Neutrophil (primary cell): ENCODE measurements around the gene KLHL17.

ENCODE experiments used
- H3K27ac ChIP-seq: fragments of 200-600 bp; sonication (generic); 2 replicates; pipeline ENCODE4 v1.5.1; 2016; ENCODE audit warnings: mild to moderate bottlenecking, moderate library complexity
- H3K27me3 ChIP-seq: fragments of 200-600 bp; sonication (generic); 2 replicates; pipeline ENCODE4 v1.6.0; 2016; ENCODE audit warnings: mild to moderate bottlenecking
- H3K36me3 ChIP-seq: fragments of 200-600 bp; sonication (generic); 2 replicates; pipeline ENCODE4 v1.5.1; 2017
- H3K4me1 ChIP-seq, 2 experiments: fragments of 200-600 bp in 1 of 2; sonication (generic) in 1 of 2; 1 replicate in 1 of 2; 2 replicates in 1 of 2; pipeline versions ENCODE4 v1.5.1 to v1.6.1; 2013 to 2016; ENCODE audit warnings: low read depth in 1 of 2, low read length in 1 of 2, mild to moderate bottlenecking in 1 of 2, moderate library complexity in 1 of 2; ENCODE audit not compliant: control insufficient read depth in 1 of 2, insufficient read depth in 1 of 2
- H3K4me3 ChIP-seq, 2 experiments: fragments of 200-600 bp in 1 of 2; sonication (generic) in 1 of 2; 1 replicate in 1 of 2; 2 replicates in 1 of 2; pipeline ENCODE4 v1.5.1; 2013 to 2016; ENCODE audit warnings: low read depth in 1 of 2, low read length in 1 of 2, mild to moderate bottlenecking in 1 of 2, moderate library complexity in 1 of 2
- H3K9me3 ChIP-seq: fragments of 200-600 bp; sonication (generic); 2 replicates; pipeline ENCODE4 v1.5.1; 2016
- TF ChIP-seq, protein P1 (sequence below): fragments of 200-600 bp; sonication (generic); IDR thresholded peaks from 2 replicates; pipeline ENCODE4 v1.5.1; 2016; ENCODE audit warnings: antibody characterized with exemption

Gene KLHL17

DNA sequence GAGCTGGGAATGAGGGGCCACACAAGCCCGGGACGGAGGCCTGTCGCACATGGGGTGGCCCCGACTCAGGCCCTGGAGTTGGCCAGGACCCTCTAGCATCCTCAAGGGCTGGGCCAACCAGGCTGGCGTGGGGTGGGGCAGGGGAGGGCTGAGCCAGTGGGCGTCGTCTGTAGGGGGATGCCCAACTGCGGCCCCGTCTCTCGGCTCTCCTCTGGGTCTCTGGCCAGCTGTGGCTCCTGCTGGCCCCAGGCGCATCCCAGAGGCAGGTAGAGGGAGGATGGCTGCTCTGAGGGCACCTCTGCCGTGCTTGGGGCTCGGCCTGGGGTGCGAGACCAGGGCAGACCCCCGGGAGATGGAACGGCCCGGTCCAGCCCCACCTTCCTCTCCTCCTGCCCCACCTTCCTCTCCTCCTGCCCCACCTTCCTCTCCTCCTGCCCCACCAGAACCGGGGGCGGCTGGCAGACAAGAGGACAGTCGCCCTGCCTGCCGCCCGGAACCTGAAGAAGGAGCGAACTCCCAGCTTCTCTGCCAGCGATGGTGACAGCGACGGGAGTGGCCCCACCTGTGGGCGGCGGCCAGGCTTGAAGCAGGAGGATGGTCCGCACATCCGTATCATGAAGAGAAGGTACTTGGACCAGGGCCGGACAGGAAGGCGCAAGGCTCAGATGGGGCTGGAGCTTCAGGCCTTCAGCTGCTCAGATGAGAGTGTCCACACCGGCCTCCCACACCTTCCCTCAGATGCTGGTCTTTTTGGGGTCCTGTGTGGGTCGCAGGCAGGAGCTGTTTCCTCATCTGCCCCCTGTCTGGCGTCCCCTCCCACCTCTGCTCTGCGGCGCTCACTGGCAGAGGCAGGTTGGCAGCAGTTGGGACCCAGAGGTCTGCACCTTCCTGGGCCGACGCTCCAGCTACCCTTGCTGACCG is 30.4 kb upstream of the KLHL17 start:
- H3K27me3 ChIP-seq: peaks cover 86% of the 10 kb centered on the region
- H3K36me3 ChIP-seq: no peaks in the 10 kb centered on the region
- no peak overlapping the region for H3K4me3 ChIP-seq
- no peak overlapping the region for H3K27ac ChIP-seq
- no peaks in the 10 kb centered on the region for H3K9me3 ChIP-seq
- TF ChIP-seq, protein P1, sequence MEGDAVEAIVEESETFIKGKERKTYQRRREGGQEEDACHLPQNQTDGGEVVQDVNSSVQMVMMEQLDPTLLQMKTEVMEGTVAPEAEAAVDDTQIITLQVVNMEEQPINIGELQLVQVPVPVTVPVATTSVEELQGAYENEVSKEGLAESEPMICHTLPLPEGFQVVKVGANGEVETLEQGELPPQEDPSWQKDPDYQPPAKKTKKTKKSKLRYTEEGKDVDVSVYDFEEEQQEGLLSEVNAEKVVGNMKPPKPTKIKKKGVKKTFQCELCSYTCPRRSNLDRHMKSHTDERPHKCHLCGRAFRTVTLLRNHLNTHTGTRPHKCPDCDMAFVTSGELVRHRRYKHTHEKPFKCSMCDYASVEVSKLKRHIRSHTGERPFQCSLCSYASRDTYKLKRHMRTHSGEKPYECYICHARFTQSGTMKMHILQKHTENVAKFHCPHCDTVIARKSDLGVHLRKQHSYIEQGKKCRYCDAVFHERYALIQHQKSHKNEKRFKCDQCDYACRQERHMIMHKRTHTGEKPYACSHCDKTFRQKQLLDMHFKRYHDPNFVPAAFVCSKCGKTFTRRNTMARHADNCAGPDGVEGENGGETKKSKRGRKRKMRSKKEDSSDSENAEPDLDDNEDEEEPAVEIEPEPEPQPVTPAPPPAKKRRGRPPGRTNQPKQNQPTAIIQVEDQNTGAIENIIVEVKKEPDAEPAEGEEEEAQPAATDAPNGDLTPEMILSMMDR: no peak
- H3K4me1 ChIP-seq: peaks cover under 1 to 2% of the 10 kb centered on the region in 2 experiments

DNA sequence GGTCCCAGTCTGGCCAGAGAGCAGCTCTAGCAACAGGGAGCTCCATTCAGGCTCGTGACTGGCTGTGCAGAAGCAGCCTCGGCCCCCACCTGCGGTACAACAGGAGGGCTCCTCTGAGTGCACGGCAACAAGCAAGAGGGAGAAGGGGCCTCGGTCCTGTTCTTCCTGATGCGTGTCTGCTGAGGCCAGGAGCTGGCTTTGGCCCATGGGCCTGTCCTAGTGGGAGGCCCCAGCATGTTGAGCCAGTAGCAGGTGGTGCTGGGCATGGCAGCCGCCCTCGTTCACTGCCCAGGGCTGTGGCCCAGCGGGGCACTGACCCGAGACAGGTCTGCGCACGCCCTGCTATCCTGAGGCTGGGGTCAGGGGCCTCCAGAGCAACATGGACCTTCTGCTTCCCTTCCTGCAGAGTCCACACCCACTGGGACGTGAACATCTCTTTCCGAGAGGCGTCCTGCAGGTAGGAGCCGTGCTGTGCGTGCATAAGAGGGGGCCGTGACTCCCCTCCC is 29.7 kb upstream of the KLHL17 start:
- Histone ChIP-seq H3K27me3 (peaks cover 86% of the 10 kb centered on the region), H3K4me1 (no peaks in the 10 kb centered on the region)

DNA sequence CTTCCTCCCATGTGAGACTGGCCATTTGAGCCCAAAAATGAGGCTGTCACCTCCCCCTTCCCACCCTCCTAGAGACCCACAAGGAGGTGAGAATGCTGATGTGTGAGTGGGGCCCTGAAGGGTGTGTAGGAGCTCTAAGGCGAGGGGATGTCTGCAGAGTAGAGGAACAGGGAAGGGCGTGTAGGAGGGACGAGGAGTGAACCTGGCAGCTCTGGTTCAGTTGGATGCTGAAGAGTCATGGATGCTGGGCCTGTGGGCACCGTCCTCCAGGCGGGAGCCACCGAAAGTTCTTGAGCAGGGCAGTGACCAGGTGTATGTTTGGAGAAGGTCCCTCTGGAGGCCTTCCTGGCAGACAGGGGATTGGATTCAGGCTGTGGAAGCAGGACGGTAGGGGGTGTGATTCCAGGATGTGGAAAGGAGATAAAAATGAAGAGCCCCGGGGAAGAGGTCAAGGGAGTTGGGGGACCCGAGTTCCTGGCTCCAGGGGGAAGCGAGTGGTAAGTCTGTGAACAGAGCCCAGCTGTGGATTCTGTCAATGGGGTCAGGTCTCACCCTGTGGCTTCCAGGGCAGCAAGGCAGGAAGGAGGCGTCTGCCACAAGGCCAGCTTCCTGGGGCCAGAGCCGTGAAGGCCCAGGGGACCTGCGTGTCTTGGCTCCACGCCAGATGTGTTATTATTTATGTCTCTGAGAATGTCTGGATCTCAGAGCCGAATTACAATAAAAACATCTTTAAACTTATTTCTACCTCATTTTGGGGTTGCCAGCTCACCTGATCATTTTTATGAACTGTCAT is 28.8 kb upstream of the KLHL17 start:
- H3K27ac ChIP-seq: no peak overlapping the region
- no peaks in the 10 kb centered on the region for H3K9me3 ChIP-seq
- no peaks in the 10 kb centered on the region for H3K36me3 ChIP-seq
- TF ChIP-seq, protein P1: no peak
- no peaks in the 10 kb centered on the region for H3K4me1 ChIP-seq
- H3K4me3 ChIP-seq: no peak overlapping the region
- H3K27me3 ChIP-seq: peaks cover 86% of the 10 kb centered on the region

More for the DNA sequence above, 29.7 kb upstream of the KLHL17 start:
- TF ChIP-seq, protein P1: no peak
- no peaks in the 10 kb centered on the region for H3K36me3 ChIP-seq
- H3K9me3 ChIP-seq: no peaks in the 10 kb centered on the region
- no peak overlapping the region for H3K4me3 ChIP-seq
- H3K27ac ChIP-seq: no peak overlapping the region

DNA sequence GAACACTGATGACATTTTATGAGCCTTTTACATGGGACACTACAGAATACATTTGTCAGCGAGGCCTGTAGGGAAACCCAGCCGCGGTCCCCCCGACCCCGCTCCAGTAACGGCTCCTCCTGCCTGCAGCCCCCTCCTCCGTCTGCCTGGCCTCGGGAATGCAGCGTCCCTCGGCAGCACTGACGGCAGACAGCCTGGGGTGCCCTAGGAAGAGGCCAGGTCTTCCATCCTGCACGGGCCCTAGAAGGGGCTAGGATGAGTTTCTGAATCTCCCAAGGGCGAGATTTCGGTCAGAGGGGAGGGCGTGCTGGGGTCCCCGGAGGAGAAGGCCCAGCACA is 28.2 kb upstream of the KLHL17 start:
- Histone ChIP-seq H3K4me3 (no peak overlapping the region), H3K36me3 (no peaks in the 10 kb centered on the region), H3K9me3 (no peaks in the 10 kb centered on the region), H3K4me1 (no peaks in the 10 kb centered on the region), H3K27ac (no peak overlapping the region), H3K27me3 (peaks cover 86% of the 10 kb centered on the region)
- TF ChIP-seq, protein P1: no peak

DNA sequence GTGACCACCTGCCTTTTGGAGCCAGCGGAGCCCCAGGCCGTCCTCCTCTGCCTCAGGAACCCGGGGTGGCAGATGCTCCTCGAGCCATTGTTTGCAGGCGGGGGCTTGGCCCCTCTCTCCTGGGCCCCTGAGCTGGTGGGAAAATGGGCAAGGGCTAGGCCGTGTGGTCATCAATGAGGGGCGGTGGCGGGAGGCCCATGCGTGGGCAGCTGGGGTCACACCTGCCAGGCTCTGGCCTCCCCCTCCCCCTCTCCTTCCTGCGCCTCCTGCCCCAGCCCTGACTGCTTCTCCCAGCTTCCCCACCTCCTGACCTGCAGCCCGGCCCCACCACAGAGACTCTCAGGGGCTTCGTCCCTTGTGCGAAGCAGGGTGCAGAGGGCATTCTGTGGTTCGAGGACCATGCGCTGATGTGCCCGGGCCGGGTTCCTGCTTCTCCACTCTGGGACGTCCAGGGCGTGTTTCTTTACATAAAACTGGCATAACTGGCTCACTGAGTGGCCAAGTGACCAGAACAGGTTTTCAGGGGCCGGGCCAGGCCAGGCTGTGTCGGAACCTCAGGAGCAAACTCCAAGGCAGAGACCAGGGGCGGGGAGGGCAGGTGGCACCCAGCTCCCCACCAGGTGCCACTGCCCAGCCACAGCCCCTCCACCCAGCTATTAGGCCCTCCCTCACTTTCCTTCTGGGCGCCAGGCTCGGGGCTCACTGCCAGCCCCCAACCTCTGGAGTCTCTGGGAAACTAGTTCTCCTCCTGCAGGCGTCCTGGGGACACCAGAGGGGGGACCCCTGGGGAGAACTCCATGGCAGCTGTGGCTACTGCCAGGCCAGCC is 27.4 kb upstream of the KLHL17 start:
- Histone ChIP-seq H3K9me3 (no peaks in the 10 kb centered on the region), H3K27ac (no peak overlapping the region), H3K27me3 (peaks cover 86% of the 10 kb centered on the region), H3K4me1 (no peaks in the 10 kb centered on the region), H3K4me3 (no peak overlapping the region), H3K36me3 (no peaks in the 10 kb centered on the region)
- TF ChIP-seq, protein P1: no peak
